ENCODE data around the gene MASP1.

DNA sequence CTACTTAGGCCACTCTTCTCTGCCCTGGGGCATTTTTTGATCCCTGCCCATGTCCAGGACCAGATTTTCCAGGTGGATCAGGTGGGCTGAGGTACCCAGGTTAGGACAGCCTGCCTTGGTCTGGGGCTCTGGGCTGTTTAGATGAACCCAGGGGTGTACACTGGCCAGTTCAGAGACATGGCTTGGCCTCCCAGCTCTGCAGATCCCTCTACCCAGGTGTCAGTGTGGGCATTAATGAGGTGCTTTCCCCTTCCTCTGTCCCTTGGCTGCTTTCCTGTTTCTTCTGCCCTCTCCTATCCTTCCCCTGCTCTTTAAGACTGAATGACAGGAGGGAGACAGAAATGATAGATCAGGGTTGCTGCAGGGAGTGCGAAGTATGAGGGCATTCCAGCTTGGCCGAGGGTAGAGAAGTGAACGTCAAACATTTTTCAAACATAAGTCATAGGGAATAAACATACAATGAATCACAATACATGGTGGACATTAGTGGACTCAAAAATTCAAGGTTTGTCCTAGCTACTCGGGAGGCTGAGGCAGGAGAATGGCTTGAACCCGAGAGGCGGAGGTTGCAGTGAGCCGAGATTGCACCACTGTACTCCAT, 63.8 kb downstream of the MASP1 start:
- TF ChIP-seq, protein P1, sequence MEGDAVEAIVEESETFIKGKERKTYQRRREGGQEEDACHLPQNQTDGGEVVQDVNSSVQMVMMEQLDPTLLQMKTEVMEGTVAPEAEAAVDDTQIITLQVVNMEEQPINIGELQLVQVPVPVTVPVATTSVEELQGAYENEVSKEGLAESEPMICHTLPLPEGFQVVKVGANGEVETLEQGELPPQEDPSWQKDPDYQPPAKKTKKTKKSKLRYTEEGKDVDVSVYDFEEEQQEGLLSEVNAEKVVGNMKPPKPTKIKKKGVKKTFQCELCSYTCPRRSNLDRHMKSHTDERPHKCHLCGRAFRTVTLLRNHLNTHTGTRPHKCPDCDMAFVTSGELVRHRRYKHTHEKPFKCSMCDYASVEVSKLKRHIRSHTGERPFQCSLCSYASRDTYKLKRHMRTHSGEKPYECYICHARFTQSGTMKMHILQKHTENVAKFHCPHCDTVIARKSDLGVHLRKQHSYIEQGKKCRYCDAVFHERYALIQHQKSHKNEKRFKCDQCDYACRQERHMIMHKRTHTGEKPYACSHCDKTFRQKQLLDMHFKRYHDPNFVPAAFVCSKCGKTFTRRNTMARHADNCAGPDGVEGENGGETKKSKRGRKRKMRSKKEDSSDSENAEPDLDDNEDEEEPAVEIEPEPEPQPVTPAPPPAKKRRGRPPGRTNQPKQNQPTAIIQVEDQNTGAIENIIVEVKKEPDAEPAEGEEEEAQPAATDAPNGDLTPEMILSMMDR (IDR thresholded peaks at IDR 0.05; ENCODE audit: poor library complexity, severe bottlenecking): no peak
- no peak for TF ChIP-seq POLR2AphosphoS5 (IDR thresholded peaks at IDR 0.05)
- TF ChIP-seq EZH2 (IDR thresholded peaks at IDR 0.05; ENCODE audit: borderline replicate concordance, insufficient read depth, low read length, poor library complexity, severe bottlenecking): no peak
- TF ChIP-seq EP300 (conservative IDR thresholded peaks at IDR 0.05; ENCODE audit: poor library complexity, severe bottlenecking): no peak
- no peak for TF ChIP-seq RAD21 (conservative IDR thresholded peaks at IDR 0.05)

Measured in neural cell (in vitro differentiated cells).